GM12878 (cell line): ENCODE results near the gene NDUFA12. TPM values are rescaled to one million over a fixed set of nuclear protein-coding genes. Genes with fewer than 3 reads are reported as not detected.

ENCODE experiments used
- ATAC-seq: fragments of 200-7000 bp; cut with Tn5 transposase; 3 replicates; pipeline ENCODE4 v1.9.1; 2020; ENCODE audit warnings: mild to moderate bottlenecking, moderate library complexity
- BruUV-seq: library from RNA; stranded (reverse); fragments of 400-500 nt; replicated peaks from 2 replicates; lab custom pipeline; 2021; lab: Mats Ljungman, UMichigan
- CTCF ChIA-PET: fragments of 300-600 bp; sonication (Branson Sonifier 250); formaldehyde crosslinking; extraction: SDS; loops from one replicate; lab custom pipeline; 2021; ENCODE audit warnings: inconsistent platforms; lab: Yijun Ruan, JAX
- POLR2A ChIA-PET: fragments of 350-600 bp; formaldehyde crosslinking; extraction: SDS; loops from one replicate; lab custom pipeline; 2021; ENCODE audit warnings: inconsistent platforms; lab: Charles Lee
- RAD21 ChIA-PET: fragments of 300-600 bp; sonication (Branson Sonifier 250); formaldehyde crosslinking; loops from one replicate; lab custom pipeline; 2023; ENCODE audit warnings: antibody characterized with exemption; ENCODE audit not compliant: unreplicated experiment; lab: Charles Lee
- SMC1A ChIA-PET: fragments of 300-600 bp; sonication (Branson Sonifier 250); formaldehyde crosslinking; loops from one replicate; lab custom pipeline; 2023; ENCODE audit not compliant: unreplicated experiment, uncharacterized antibody; lab: Charles Lee
- DNase-seq: peaks from one replicate; pipeline ENCODE4 v3.0.0-alpha.2; 2011; ENCODE audit warnings: low read depth, low spot score
- FAIRE-seq: peaks from 3 replicates; lab custom pipeline; 2011; peaks lifted over from hg19 to GRCh38; lab: Jason Lieb, UNC
- H2AFZ ChIP-seq: 2 replicates; pipeline ENCODE4 v1.6.0; 2011; ENCODE audit warnings: low read depth, low read length, control low read depth; ENCODE audit not compliant: control insufficient read depth
- H3K27ac ChIP-seq: 2 replicates; pipeline ENCODE4 v1.5.1; 2011; ENCODE audit warnings: control low read depth; ENCODE audit not compliant: control insufficient read depth, insufficient read depth
- H3K27me3 ChIP-seq, 2 experiments: replicated peaks in 1 of 2; 2 replicates each; pipeline versions ENCODE4 v1.6.0 to v1.6.1; 2011; ENCODE audit warnings: low read length in 1 of 2; ENCODE audit not compliant: control insufficient read depth in 2 of 2, insufficient read depth in 2 of 2
- H3K36me3 ChIP-seq, 2 experiments: 2 replicates each; pipeline ENCODE4 v1.5.1; 2011; ENCODE audit warnings: low read length in 1 of 2; ENCODE audit not compliant: control insufficient read depth in 2 of 2, insufficient read depth in 2 of 2
- H3K4me1 ChIP-seq: 2 replicates; pipeline ENCODE4 v1.6.1; 2011; ENCODE audit warnings: mild to moderate bottlenecking, low read length, moderate library complexity, mixed read lengths; ENCODE audit not compliant: control insufficient read depth, insufficient read depth
- H3K4me2 ChIP-seq: 2 replicates; pipeline ENCODE4 v1.6.0; 2011; ENCODE audit warnings: control low read depth; ENCODE audit not compliant: control insufficient read depth, insufficient read depth
- H3K4me3 ChIP-seq: fragments of 200-600 bp; sonication (generic); 2 replicates; pipeline ENCODE4 v1.5.1; 2016
- H3K79me2 ChIP-seq: 2 replicates; pipeline ENCODE4 v1.6.0; 2011; ENCODE audit warnings: low read length; ENCODE audit not compliant: control insufficient read depth, insufficient read depth
- H3K9ac ChIP-seq: 2 replicates; pipeline ENCODE4 v1.8.0; 2011; ENCODE audit warnings: low read length, control low read depth, mixed read lengths; ENCODE audit not compliant: control insufficient read depth, insufficient read depth
- H3K9me3 ChIP-seq: replicated peaks from 3 replicates; pipeline ENCODE4 v1.5.1; 2011; ENCODE audit warnings: mild to moderate bottlenecking, low read length; ENCODE audit not compliant: control insufficient read depth, insufficient read depth
- H4K20me1 ChIP-seq: 2 replicates; pipeline ENCODE4 v1.6.0; 2011; ENCODE audit not compliant: control insufficient read depth, insufficient read depth
- BCL11A ChIP-seq: IDR thresholded peaks from 2 replicates; pipeline ENCODE4 v1.6.1; 2011; ENCODE audit warnings: low read depth, low read length
- CREB1 ChIP-seq: IDR thresholded peaks from 2 replicates; pipeline ENCODE4 v1.6.1; 2012; ENCODE audit warnings: low read depth, mild to moderate bottlenecking, inconsistent platforms
- CREM ChIP-seq: IDR thresholded peaks from 2 replicates; pipeline ENCODE4 v1.6.1; 2014; ENCODE audit warnings: antibody characterized with exemption, low read depth
- EGR1 ChIP-seq, 2 experiments: IDR thresholded peaks; 1 replicate in 1 of 2; 2 replicates in 1 of 2; pipeline ENCODE4 v1.6.1; 2011 to 2012; ENCODE audit warnings: low read depth in 2 of 2, low read length in 2 of 2, borderline replicate concordance in 1 of 2, mild to moderate bottlenecking in 1 of 2, moderate library complexity in 1 of 2
- EZH2 ChIP-seq: IDR thresholded peaks from 2 replicates; pipeline ENCODE4 v1.6.1; 2012; ENCODE audit warnings: low read depth, mild to moderate bottlenecking, control low read depth, inconsistent platforms, low read length, borderline replicate concordance; ENCODE audit not compliant: control insufficient read depth
- HDGF ChIP-seq: fragments of 450-650 bp; IDR thresholded peaks from 2 replicates; pipeline ENCODE4 v1.6.1; 2016; ENCODE audit warnings: antibody characterized with exemption
- MYC ChIP-seq: IDR thresholded peaks from 2 replicates; pipeline ENCODE4 v1.6.1; 2011; ENCODE audit warnings: mild to moderate bottlenecking, low read length, moderate library complexity, inconsistent platforms; ENCODE audit not compliant: insufficient read depth, insufficient replicate concordance, insufficient read length, severe bottlenecking
- NR2C2 ChIP-seq: IDR thresholded peaks from 2 replicates; pipeline ENCODE4 v1.6.1; 2011; ENCODE audit warnings: borderline replicate concordance, low read depth; ENCODE audit not compliant: control insufficient read depth, insufficient read length
- NRF1 ChIP-seq: conservative IDR thresholded peaks from 2 replicates; pipeline ENCODE4 v1.6.1; 2011; ENCODE audit warnings: mild to moderate bottlenecking, low read depth, low read length, improper control_type of control experiment
- PML ChIP-seq: IDR thresholded peaks from 2 replicates; pipeline ENCODE4 v1.6.1; 2012; ENCODE audit warnings: low read length, inconsistent platforms
- POLR2A ChIP-seq: IDR thresholded peaks from 2 replicates; pipeline ENCODE4 v1.6.1; 2011; ENCODE audit warnings: low read depth, mild to moderate bottlenecking, low read length
- POLR2AphosphoS5 ChIP-seq: IDR thresholded peaks from 2 replicates; pipeline ENCODE4 v1.6.1; 2011; ENCODE audit warnings: mild to moderate bottlenecking, low read length, inconsistent platforms
- POU2F2 ChIP-seq: IDR thresholded peaks from 3 replicates; pipeline ENCODE4 v1.6.1; 2011; ENCODE audit warnings: low read depth, mild to moderate bottlenecking, low read length, borderline replicate concordance
- RCOR1 ChIP-seq: conservative IDR thresholded peaks from 2 replicates; pipeline ENCODE4 v1.6.1; 2012; ENCODE audit warnings: low read depth, low read length, improper control_type of control experiment
- SMAD1 ChIP-seq: fragments of 450-650 bp; IDR thresholded peaks from 2 replicates; pipeline ENCODE4 v1.6.1; 2018; ENCODE audit warnings: mild to moderate bottlenecking, low read depth; ENCODE audit not compliant: partially characterized antibody
- SMARCA5 ChIP-seq: fragments of 450-650 bp; IDR thresholded peaks from 2 replicates; pipeline ENCODE4 v1.6.1; 2017; ENCODE audit warnings: mild to moderate bottlenecking
- SREBF1 ChIP-seq: IDR thresholded peaks from 2 replicates; pipeline ENCODE4 v1.6.1; 2012; ENCODE audit warnings: mild to moderate bottlenecking, low read length
- SUZ12 ChIP-seq: fragments of 200-600 bp; sonication (generic); IDR thresholded peaks from one replicate; pipeline ENCODE4 v1.6.1; 2018; ENCODE audit warnings: antibody characterized with exemption, mild to moderate bottlenecking; ENCODE audit not compliant: unreplicated experiment
- TCF3 ChIP-seq: IDR thresholded peaks from 2 replicates; pipeline ENCODE4 v1.6.1; 2012; ENCODE audit warnings: low read depth, mild to moderate bottlenecking, low read length, borderline replicate concordance; ENCODE audit not compliant: insufficient read depth
- TCF7 ChIP-seq: IDR thresholded peaks from 2 replicates; pipeline ENCODE4 v1.6.1; 2014; ENCODE audit warnings: antibody characterized with exemption, borderline replicate concordance
- WRNIP1 ChIP-seq: IDR thresholded peaks from 2 replicates; pipeline ENCODE4 v1.6.1; 2011; ENCODE audit warnings: low read depth, low read length, improper control_type of control experiment, borderline replicate concordance
- ZBTB33 ChIP-seq: fragments of 450-650 bp; IDR thresholded peaks from 2 replicates; pipeline ENCODE4 v1.6.1; 2017; ENCODE audit warnings: mild to moderate bottlenecking
- ZNF207 ChIP-seq: fragments of 450-650 bp; IDR thresholded peaks from 2 replicates; pipeline ENCODE4 v1.6.1; 2014; ENCODE audit warnings: antibody characterized with exemption, mild to moderate bottlenecking, borderline replicate concordance
- ZNF24 ChIP-seq: fragments of 450-650 bp; IDR thresholded peaks from 2 replicates; pipeline ENCODE4 v1.6.1; 2017; ENCODE audit warnings: antibody characterized with exemption, mild to moderate bottlenecking
- ZNF622 ChIP-seq: fragments of 450-650 bp; IDR thresholded peaks from 2 replicates; pipeline ENCODE4 v1.6.1; 2017; ENCODE audit warnings: mild to moderate bottlenecking, inconsistent platforms
- ZZZ3 ChIP-seq: IDR thresholded peaks from 2 replicates; pipeline ENCODE4 v1.6.1; 2011; ENCODE audit warnings: low read depth; ENCODE audit not compliant: control insufficient read depth, insufficient read length
- WGBS: methylation state at CpG from one replicate; pipeline ENCODE4 v1.1.6; 2016; ENCODE audit warnings: low lambda C conversion rate; ENCODE audit not compliant: insufficient replicate concordance, insufficient coverage; ENCODE audit errors: missing lambda C conversion rate; 5-methylcytosine and 5-hydroxymethylcytosine counted together
- in situ Hi-C: fragments of 300-500 bp; cut with MboI; formaldehyde crosslinking; loops from 9 replicates; pipeline ENCODE4 v1.14.3; 2018; ENCODE audit warnings: mixed read lengths
- intact Hi-C: fragments of 100-400 bp; cut with micrococcal nuclease; formaldehyde crosslinking; loops from one replicate; pipeline ENCODE4 v1.14.2; 2022; ENCODE audit not compliant: unreplicated experiment
- polyA plus RNA-seq, 11 experiments: library from polyadenylated mRNA; depleted of rRNA in 4 of 11; unstranded in 6 of 11; stranded (reverse) in 5 of 11; fragments of >200 nt; fragmentation: Nextera tagmentation in 4 of 11; fragmentation: Illumina TruSeq in 1 of 11; extraction: Ambion mirVana in 4 of 11; extraction: Trizol in 1 of 11; gene quantifications; 1 replicate in 1 of 11; 2 replicates in 10 of 11; pipeline versions ENCODE4 v1.2.1 to v1.2.3, GENCODE V29; 2011 to 2016; ENCODE audit warnings: inconsistent platforms in 2 of 11, missing spikeins in 2 of 11, low read depth in 1 of 11
- total RNA-seq, 4 experiments: library from RNA; depleted of rRNA in 3 of 4; stranded (reverse); fragments of >200 nt in 3 of 4; fragmentation: Illumina TruSeq in 1 of 4; extraction: Trizol in 1 of 4; gene quantifications; 2 replicates each; pipeline versions ENCODE4 v1.2.1 to v1.2.3, GENCODE V29; 2013 to 2021
- TF ChIP-seq, protein P1 (sequence below): IDR thresholded peaks from 2 replicates; pipeline ENCODE4 v1.6.1; 2012; ENCODE audit warnings: low read depth, low read length, improper control_type of control experiment

Gene NDUFA12
- total and polyA plus RNA-seq, 10 of the 15 experiments (the other 5 are each of a cell fraction or from before 2014, with no cell fraction given) = 141 to 1,021 (median 295) TPM

GRCh38 chr12:94929780-94930179 is 73.7 kb downstream of the NDUFA12 start:
- CTCF ChIA-PET = interaction anchor here (0.7 to 1.4 kb wide), 2 partner anchors 10 to 19 kb away, joined by 3 read pairs; no protein-coding TSS in a partner anchor
- BruUV-seq = no TSS peak

GRCh38 chr12:94925729-94926128 is 77.8 kb downstream of the NDUFA12 start:
- intact Hi-C loops (no loop called here), in situ Hi-C loops (no loop called here)
- ChIA-PET CTCF (interaction anchor here (0.9 kb wide), 1 partner anchor 12 kb away, joined by 3 read pairs; no protein-coding TSS in a partner anchor), POLR2A (no interaction called here), SMC1A (no interaction called here), RAD21 (no interaction called here)
- H3K4me3 ChIP-seq = no peak overlapping the region
- WGBS = 75% methylated on average over 5 of the region's 5 CpGs
- no peaks in the 10 kb centered on the region for H4K20me1 ChIP-seq
- H3K27ac ChIP-seq = no peak overlapping the region
- no peaks in the 10 kb centered on the region for H3K27me3 ChIP-seq
- FAIRE-seq (no peak), DNase-seq (no peak), ATAC-seq (no peak)
- no peaks in the 10 kb centered on the region for H3K36me3 ChIP-seq
- BruUV-seq = no TSS peak
- H3K79me2 ChIP-seq = no peaks in the 10 kb centered on the region
- H3K4me1 ChIP-seq = no peaks in the 10 kb centered on the region
- H3K9me3 ChIP-seq = no peaks in the 10 kb centered on the region
- no peak overlapping the region for H2AFZ ChIP-seq
- H3K9ac ChIP-seq = no peak overlapping the region
- H3K4me2 ChIP-seq = no peak overlapping the region
- TF ChIP-seq TCF7 (no peak), CREB1 (no peak), ZZZ3 (no peak), ZBTB33 (no peak), CREM (no peak), NRF1 (no peak), MYC (no peak), ZNF207 (no peak), NR2C2 (no peak)
- TF ChIP-seq, protein P1, sequence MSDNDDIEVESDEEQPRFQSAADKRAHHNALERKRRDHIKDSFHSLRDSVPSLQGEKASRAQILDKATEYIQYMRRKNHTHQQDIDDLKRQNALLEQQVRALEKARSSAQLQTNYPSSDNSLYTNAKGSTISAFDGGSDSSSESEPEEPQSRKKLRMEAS = no peak

More at GRCh38 chr12:94929780-94930179, 73.7 kb downstream of the NDUFA12 start:
- Histone ChIP-seq H2AFZ (no peak overlapping the region), H3K27me3 (no peaks in the 10 kb centered on the region; a peak in 1 of 4 replicates), H3K4me3 (no peak overlapping the region), H3K4me1 (no peaks in the 10 kb centered on the region), H3K9ac (no peak overlapping the region), H3K36me3 (no peaks in the 10 kb centered on the region), H3K9me3 (no peaks in the 10 kb centered on the region), H3K27ac (no peak overlapping the region), H3K79me2 (no peaks in the 10 kb centered on the region), H3K4me2 (no peak overlapping the region), H4K20me1 (no peaks in the 10 kb centered on the region)
- ATAC-seq = no peak
- 70% methylated on average over 1 of the region's 1 CpG for whole genome bisulfite sequencing
- DNase-seq = no peak
- POLR2A ChIA-PET = no interaction called here
- SMC1A ChIA-PET = no interaction called here
- intact Hi-C loops = no loop called here
- RAD21 ChIA-PET = no interaction called here
- in situ Hi-C loops = no loop called here
- FAIRE-seq = no peak
- TF ChIP-seq EZH2 (no peak), SMARCA5 (no peak), POLR2A (no peak), HDGF (no peak), SREBF1 (no peak), RCOR1 (no peak), EGR1 (IDR thresholded peaks at IDR 0.05; ENCODE audit: borderline replicate concordance in 1 of 2, low read depth in 2 of 2, low read length in 2 of 2) (no peak), WRNIP1 (no peak), ZNF24 (no peak), SUZ12 (no peak), TCF3 (no peak), MYC (no peak), SMAD1 (no peak), POLR2AphosphoS5 (no peak), POU2F2 (no peak), BCL11A (no peak), ZNF622 (no peak), PML (no peak)
